Jurkat, Clone E6-1 (cell line): Measurements from ENCODE around the gene VPS37D.
"Not testable (repeated sequence)": the region's sequence is repeated elsewhere in the genome, so short reads cannot be mapped to it uniquely, and the experiment has no call there.

Experiments used
- DNase-seq: peaks from one replicate; pipeline ENCODE4 v3.0.0-alpha.2; 2011; ENCODE audit warnings: low read depth, low spot score
- H3K4me3 ChIP-seq: 2 replicates; pipeline ENCODE4 v1.5.1; 2011; ENCODE audit warnings: mild to moderate bottlenecking, low read length, control low read depth, moderate library complexity

Gene VPS37D

GRCh38 chr7:73644688-73645286 is 22.8 kb upstream of the VPS37D start:
- H3K4me3 ChIP-seq, result no peak overlapping the region
- no peak for DNase-seq

DNA sequence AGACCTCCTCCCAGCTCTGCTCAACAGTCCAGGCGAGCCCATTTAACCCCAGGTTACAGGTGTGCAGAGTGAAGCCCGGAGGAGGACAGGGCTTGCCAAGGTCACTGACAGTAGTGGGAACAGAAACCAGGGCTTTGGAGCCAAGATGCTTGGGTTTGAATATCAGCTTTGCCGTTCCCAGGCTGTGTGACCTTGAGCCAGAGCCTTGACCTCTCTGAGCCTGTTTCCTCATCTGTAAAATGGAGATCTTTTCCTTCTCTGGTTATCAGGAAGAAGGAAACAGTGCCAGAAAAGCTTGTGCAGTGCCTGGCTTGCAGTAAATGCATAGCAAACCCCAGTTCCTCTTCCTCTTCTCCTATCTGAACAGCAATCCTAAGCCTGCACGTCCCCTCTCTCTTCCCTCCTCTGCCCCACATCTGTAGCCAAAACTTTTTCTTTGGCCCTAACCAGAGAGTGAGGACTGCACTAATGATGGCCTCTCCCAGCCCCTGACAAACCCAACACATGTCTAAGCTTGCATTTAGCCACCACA is 21.9 kb upstream of the VPS37D start:
- no peak for DNase-seq
- no peak overlapping the region for H3K4me3 ChIP-seq

DNA sequence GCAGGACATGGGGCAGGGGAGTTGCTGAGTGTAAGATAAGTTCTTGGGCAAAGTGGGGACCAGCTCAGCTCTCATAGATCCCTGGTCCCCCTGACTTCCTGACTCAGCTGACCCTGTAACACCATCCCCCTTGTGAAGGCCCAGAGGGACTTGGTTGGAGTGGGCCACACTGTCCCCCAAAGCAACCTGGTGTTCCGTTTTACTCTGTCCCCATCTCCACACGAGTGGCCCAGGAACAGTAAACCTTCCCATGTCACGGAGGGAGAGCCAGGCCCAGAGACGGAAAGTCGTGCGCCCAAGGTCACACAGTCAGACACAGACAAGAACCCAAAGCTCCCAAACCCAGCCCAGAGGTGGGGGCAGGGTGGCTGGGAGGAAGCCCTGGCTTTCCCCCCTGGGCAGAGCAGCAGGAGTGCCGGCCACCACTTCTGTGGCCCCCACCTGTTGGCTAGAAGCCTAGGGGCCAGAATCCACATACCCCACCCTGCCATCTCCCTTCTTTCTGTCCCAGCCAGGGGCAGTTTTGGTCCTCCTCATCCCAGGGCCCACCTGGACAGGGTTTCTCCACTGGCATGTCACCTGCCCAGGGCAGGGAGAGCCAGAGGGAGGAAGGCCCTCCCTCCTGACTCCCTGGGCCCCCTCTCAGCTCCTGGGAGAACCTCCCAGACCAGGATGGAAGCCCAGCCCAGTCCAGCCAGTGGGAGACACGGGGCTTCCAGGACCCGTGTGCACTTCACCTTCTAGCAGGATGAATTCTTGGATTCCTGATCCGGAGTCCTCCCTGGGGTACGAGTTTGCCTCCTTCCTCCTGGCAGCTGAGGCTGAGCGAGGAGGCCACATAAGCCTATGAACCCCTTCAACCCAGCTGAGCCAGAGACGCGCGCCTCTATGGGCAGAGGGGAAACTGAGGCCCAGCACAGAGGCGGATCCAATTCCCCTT is 20.6 kb upstream of the VPS37D start:
- DNase-seq, result no peak
- no peak overlapping the region for H3K4me3 ChIP-seq

DNA sequence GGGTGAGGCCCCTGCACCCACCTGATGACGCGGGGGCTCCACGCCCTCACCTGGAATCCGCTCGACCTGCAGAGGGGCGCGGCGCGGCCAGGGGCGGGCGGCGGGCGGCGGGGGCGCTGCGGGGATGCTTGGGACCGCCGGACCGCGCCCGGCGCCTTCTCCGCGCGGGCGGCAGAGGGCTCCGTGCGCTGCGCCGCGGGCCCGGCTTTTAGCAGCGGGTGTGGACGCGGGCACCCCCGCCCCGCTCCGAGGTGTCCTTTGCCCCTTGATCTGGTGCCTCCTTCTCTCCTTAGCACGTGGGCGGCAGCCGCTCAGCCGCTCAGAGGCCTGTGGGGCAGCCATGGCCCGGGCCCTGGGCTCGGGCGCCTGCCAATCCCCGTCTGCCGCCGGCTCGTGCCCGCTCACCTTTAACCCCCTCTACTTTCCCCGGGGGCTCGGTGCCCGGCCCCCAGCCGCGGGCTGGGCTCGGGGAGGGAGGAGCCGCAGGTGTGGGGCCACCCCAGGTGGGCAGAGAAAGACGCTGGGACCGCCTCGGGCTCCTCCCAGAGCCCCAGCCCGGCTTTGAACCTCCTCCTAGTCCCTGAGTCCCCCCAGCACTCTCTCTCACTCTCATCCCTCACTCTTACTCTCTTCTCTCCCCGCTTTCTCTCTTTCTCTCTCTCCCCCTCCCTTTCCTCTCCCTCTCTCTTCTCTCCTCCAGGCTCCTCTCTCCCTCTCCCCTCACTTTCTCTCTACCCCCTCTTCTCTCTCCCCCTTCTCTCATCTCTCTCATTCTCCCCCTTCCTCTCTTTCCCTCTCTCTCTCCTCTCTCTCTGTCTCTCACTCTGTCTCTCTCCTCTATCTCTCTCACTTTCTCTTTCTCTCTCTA is 19.7 kb upstream of the VPS37D start:
- peak overlapping the region; percentile 30 for H3K4me3 ChIP-seq
- no peak for DNase-seq

DNA sequence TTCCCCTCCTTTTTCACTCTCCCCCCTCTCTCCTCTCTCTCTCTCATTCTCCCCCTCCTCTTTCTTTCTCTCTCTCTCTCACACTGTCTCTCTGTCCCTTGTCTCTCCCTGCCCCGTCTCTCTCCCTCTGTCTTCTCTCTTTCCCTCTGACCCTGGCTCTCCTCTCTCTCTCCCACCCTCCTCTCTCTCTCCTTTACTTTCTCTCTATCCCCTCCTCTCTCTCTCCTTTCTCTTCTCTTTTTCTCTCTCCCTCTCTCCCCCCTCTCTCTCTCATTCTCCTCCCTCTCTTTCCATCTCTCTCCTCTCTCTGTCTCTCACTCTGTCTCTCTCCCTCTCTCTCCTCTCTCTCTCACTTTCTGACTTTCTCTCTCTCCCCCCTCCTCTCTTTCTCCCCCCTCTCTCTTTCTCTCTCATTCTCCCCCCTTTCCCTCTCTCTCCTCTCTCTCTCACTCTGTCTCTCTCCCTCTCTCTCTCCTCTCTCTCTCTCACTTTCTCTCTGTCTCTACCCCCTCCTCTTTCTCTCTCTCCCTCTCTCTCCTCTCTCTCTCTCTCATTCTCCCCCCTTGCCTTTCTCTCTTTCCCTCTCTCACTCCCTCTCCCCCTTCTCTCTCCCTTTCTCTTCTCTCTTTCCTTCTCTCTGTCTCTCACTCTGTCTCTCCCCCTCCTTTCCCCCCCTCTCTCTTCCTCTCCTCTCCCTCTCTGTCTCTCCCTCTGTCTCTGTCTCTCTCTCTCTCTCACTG is 18.9 kb upstream of the VPS37D start:
- DNase-seq, result no peak
- no peak overlapping the region for H3K4me3 ChIP-seq

DNA sequence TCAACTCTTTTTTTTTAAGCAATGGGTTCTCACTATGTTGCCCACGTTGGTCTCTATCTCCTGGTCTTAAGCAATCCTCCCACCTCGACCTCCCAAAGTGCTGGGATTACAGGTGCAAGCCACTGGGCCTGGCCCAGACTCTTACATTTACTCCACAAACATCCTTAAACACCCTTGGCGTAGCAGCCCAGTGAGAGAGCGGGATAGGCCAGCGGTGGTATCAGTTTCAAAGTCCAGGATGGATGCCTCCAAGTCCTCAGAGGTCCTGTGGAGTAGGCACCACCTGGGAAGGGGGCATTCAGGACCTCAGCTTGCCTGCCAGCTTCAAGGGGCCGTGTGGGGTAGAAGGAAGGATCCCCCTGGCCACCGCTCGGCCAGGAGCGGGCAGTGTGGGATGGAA is 18.1 kb upstream of the VPS37D start:
- no peak overlapping the region for H3K4me3 ChIP-seq
- no peak for DNase-seq

GRCh38 chr7:73650524-73650923 is 17.1 kb upstream of the VPS37D start:
- DNase-seq, result no peak
- no peak overlapping the region for H3K4me3 ChIP-seq

DNA sequence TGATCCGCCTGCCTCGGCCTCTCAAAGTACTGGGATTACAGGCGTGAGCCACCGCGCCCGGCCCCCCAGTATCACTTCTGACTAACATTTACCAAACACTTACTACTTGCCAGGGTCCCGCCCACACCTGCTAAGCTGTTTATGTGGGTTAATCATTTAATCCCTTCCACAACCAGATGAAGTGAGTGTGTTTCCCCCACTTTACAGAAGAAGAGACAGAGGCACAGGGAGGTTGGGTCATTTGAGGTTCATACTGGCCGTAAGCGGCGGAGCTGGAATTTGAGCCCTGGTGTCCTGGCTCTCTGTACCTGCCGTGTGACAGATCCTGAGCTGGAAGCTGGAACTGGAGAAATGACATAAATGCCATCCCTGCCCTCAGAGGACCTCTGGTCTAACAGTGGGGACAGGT is 15.1 kb upstream of the VPS37D start:
- no peak overlapping the region for H3K4me3 ChIP-seq
- no peak for DNase-seq

DNA sequence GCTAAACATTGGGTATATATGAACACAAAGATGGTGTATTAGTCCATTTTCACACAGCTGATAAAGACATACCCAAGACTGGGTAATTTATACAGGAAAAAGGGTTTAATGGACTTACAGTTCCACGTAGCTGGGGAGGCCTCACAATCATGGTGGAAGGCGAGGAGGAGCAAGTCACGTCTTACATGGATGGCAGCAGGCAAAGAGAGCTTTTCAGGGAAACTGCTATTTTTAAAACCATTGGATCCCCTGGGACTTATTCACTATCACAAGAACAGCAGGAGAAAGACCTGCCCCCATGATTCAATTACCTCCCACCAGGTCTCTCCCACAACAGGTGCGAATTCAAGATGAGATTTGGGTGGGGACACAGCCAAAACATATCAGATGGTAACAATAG is 12.3 kb upstream of the VPS37D start:
- not testable (repeated sequence) for DNase-seq, H3K4me3 ChIP-seq

GRCh38 chr7:73659983-73660382 is 7.6 kb upstream of the VPS37D start:
- no peak overlapping the region for H3K4me3 ChIP-seq
- no peak for DNase-seq

DNA sequence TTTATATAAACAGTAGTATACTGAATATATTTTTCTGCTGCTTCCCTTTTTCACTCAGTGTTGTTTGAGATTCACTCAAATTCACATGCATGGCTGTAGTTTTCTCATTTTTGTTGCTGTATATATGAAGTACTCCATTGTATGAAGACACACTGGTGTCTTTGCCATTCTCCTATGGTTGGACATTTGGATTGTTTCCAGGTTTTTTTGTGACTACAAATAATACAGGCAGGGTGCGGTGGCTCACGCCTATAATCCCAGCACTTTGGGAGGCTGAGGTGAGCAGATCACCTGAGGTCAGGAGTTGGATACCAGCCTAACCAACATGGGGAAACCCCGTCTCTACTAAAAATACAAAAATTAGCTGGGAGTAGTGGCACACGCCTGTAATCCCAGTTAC is 7.0 kb upstream of the VPS37D start:
- not testable (repeated sequence) for DNase-seq, H3K4me3 ChIP-seq

- no peak for DNase-seq
- no peak overlapping the region for H3K4me3 ChIP-seq
Measured at GRCh38 chr7:73663033-73663432, 4.6 kb upstream of the VPS37D start.

DNA sequence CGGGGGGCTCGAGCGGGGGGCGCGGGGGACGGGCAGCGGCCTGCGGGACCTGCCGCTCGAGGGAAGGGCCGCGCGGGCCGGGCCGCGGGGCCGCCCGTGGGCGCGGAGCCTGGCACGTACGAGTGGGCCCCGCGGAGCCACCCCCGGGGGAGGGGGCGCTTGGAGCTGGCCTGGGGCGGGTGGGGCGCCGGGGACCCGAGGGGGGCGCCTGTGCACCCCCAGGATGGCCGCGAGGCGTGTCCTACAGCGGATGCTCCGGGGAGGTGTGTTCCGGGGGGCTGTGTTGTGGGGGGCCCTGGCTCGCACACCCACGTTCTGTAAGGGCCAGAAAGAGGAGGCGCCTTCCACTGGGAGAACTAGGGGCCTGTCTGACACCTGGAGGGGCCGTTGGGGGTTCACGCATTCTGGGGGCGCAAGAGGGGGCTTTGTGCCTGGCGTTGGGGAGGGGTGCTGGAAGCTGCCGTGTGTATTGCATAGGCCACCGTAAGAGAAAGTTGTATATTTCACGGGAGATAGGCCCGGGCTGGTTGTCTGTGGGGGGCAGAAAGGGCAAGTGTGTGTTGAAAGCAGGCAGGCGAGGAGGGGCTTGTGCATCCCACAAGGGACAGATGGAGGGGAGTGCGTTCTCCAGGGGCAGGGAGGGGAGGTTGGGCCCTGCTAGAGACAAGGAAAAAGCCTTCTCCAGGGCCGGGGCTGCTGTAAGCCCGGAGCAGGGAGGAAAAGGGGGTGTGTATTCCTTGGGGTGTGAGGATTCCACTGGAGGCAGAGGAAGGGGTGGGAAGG is 663 bp downstream of the VPS37D start:
- peak overlapping the region; percentile 58 for H3K4me3 ChIP-seq
- no peak for DNase-seq

DNA sequence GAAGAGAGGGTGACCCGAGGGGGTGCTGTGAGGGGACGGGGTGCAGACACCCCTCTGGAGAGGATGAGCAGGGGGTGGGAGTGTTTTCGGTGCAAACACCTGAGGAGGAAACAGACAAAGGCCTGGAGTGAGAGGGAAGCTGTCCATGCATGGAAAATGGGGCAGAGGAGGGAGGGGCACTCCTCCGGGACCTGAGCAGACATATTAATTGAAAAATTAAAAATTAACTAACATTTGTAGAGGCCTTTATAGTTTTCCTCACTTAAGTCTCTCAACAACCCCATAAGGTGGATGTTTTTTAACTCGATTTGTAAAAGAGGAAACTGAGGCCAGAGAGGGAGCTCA is 1.2 kb downstream of the VPS37D start:
- H3K4me3 ChIP-seq, result peak overlapping the region; percentile 58
- DNase-seq, result no peak

GRCh38 chr7:73669288-73669701 is 1.7 kb downstream of the VPS37D start:
- no peak overlapping the region for H3K4me3 ChIP-seq
- DNase-seq, result no peak

DNA sequence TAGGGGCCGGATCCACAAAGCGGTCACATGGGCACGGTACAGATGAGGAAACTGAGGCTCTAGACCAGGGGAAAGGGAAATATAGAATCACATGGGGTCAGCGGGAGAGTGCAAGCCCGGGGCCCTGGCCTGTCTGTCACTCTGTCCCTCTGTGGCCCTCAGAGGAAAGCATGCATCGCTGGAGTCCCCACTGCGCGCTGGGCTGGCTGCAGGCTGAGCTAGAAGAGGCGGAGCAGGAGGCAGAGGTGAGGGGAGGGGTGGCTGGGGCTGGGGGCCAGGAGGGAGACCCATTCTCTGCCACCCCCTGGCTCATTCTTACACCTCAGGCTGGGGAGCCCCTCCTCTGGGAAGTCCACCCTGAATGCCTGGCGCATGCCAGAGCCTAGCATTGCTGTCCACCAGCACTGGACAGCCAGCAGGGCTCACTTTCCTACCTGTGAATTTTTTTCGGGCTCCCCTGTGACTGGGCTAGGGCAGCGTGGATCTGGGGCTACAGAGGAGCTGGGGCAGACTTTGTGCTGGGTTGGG is 2.3 kb downstream of the VPS37D start:
- DNase-seq, result no peak
- H3K4me3 ChIP-seq, result no peak overlapping the region

- H3K4me3 ChIP-seq, result no peak overlapping the region
- no peak for DNase-seq
Measured at GRCh38 chr7:73671322-73671661, 3.7 kb downstream of the VPS37D start.

- no peak for DNase-seq
- H3K4me3 ChIP-seq, result no peak overlapping the region
Measured at GRCh38 chr7:73671857-73672445, 4.3 kb downstream of the VPS37D start.
